Limb (tissue), 2 donors: Measurements from ENCODE around the gene BHLHE23.

ENCODE experiments used
- DNase-seq, 2 donors: peaks; one replicate each; pipeline ENCODE4 v3.0.0-alpha.2; 2016; ENCODE audit errors: extremely low spot score in 2 of 2

BHLHE23 gene

GRCh38 chr20:63043348-63044203, 36.8 kb upstream of the BHLHE23 start:
- no peak for DNase-seq

GRCh38 chr20:63042448-63043071, 35.8 kb upstream of the BHLHE23 start:
- no peak for DNase-seq

GRCh38 chr20:63041776-63042175, 35.0 kb upstream of the BHLHE23 start:
- no peak for DNase-seq

- no peak for DNase-seq
These were observed 31.0 kb upstream of the BHLHE23 start for GRCh38 chr20:63037669-63038268.

GRCh38 chr20:63036291-63036690, 29.5 kb upstream of the BHLHE23 start:
- DNase-seq, result peak in 1 of 2 donors; percentile 29

- peak in 1 of 2 donors; percentile 18 for DNase-seq
These were observed 28.9 kb upstream of the BHLHE23 start for GRCh38 chr20:63035603-63036185.

GRCh38 chr20:63034710-63035602, 28.2 kb upstream of the BHLHE23 start:
- peak in 1 of 2 donors; percentile 18 for DNase-seq

- peak in 1 of 2 donors; percentile 22 for DNase-seq
These were observed 27.3 kb upstream of the BHLHE23 start for GRCh38 chr20:63033794-63034709.

- DNase-seq, result peak in 1 of 2 donors; percentile 34
These were observed 26.4 kb upstream of the BHLHE23 start for GRCh38 chr20:63032861-63033793.

GRCh38 chr20:63032026-63032800, 25.4 kb upstream of the BHLHE23 start:
- DNase-seq, result peak in 1 of 2 donors; percentile 25

- DNase-seq, result peak in 1 of 2 donors; percentile 32
These were observed 24.7 kb upstream of the BHLHE23 start for GRCh38 chr20:63031251-63032014.

GRCh38 chr20:63029358-63030121, 22.8 kb upstream of the BHLHE23 start:
- DNase-seq, result peak in 1 of 2 donors; percentile 34

GRCh38 chr20:63028461-63028921, 21.7 kb upstream of the BHLHE23 start:
- peak in 1 of 2 donors; percentile 32 for DNase-seq

- DNase-seq, result peak in 1 of 2 donors; percentile 41
These were observed 21.2 kb upstream of the BHLHE23 start for GRCh38 chr20:63027922-63028389.

- peak in 1 of 2 donors; percentile 38 for DNase-seq
These were observed 20.6 kb upstream of the BHLHE23 start for GRCh38 chr20:63027221-63027921.
